Measurements from ENCODE around the gene YJEFN3. TPM values are rescaled to one million over a fixed set of nuclear protein-coding genes. Genes with fewer than 3 reads are reported as not detected.
A peak's percentile ranks its signal among the peaks of the same experiment; 100 is the strongest.

The YJEFN3 gene
- total and polyA plus RNA-seq, 2 of the 8 experiments (the other 6 are each of a cell fraction or from before 2014, with no cell fraction given): 5.7 to 9.4 TPM

DNA sequence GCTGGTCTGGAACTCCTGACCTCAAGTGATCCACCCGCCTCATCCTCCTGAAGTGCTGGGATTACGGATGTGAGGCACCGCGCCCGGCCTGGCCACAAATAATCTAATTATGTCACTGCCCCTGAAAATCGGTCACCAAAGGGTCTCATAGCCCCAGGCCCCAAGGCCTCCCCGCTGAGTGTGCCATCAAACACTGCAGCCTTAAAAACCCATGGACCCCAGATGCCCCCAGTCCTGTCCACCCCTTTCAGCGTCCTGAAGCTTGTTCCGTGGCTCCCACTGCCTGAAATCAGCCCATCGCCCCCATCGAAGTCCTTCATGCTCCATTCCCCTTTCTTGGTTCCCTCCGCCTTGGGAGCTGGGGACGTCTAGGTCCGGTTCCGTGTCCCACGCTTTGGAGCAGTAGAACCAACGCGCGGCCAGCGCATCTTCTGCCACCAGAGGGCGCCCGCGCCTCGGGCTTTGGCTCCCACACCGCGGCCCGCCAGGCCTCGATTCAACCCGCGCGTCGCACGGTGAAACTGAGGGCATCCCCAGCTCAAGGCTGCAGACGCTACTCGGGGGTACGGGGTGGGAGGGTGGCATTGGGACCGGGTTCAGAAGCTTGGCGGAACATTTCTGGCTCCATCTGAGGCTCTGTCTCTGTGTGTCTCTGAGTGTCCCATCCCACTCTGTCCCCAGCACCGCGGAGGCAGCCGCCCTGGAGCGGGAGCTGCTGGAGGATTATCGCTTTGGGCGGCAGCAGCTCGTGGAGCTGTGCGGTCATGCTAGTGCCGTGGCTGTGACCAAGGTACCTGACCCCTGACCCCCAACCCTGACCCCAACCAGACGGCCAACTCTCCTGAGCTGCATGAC is 3.5 kb downstream of the YJEFN3 start:
- Histone ChIP-seq H4K5ac (ENCODE audit: insufficient read length, low read depth, low read length) (peak overlapping the region; percentile 15), H3K56ac (replicated peaks; ENCODE audit: insufficient read length, low read depth, low read length) (no peak overlapping the region), H3K27ac (ENCODE audit: low read depth, low read length) (no peak overlapping the region), H3K4ac (replicated peaks; ENCODE audit: insufficient read length, low read depth, low read length) (peak overlapping the region; percentile 35), H3K4me1 (replicated peaks in 1 of 4; ENCODE audit: control insufficient read depth in 3 of 4, insufficient read depth in 4 of 4, low read length in 3 of 4) (peaks cover 0 to 3% (median 3%) of the 10 kb centered on the region in 4 experiments; a peak in 3 of 7 replicates), H2BK20ac (ENCODE audit: low read length) (no peak overlapping the region), H2AFZ (ENCODE audit: low read length) (no peak overlapping the region), H3K4me2 (ENCODE audit: insufficient read depth in 1 of 2, low read depth in 2 of 2, low read length in 2 of 2) (0 out of 4 replicates have a peak overlapping the region, but pooled peaks of 1 of the 2 experiments have one; percentile 35), H3K9ac (replicated peaks in 1 of 4; ENCODE audit: extremely low read depth in 1 of 4, low read depth in 3 of 4, low read length in 3 of 4) (no peak overlapping the region), H3K27me3 (replicated peaks in 1 of 4; ENCODE audit: control insufficient read depth in 3 of 4, extremely low read depth in 1 of 4, insufficient read depth in 3 of 4, low read length in 3 of 4) (no peaks in the 10 kb centered on the region; a peak in 1 of 7 replicates), H4K91ac (replicated peaks; ENCODE audit: insufficient read length, low read length) (no peak overlapping the region), H2BK120ac (replicated peaks; ENCODE audit: low read depth, low read length) (no peak overlapping the region), H3K23ac (ENCODE audit: insufficient read length) (no peak overlapping the region), H3K79me1 (ENCODE audit: low read depth, low read length) (no peaks in the 10 kb centered on the region), H3K9me3 (ENCODE audit: insufficient read depth in 2 of 2, low read depth in 1 of 2, low read length in 1 of 2) (no peaks in the 10 kb centered on the region), H4K20me1 (replicated peaks in 1 of 2; ENCODE audit: control insufficient read depth in 1 of 2, insufficient read depth in 2 of 2, low read length in 2 of 2) (peaks cover 3 to 22% of the 10 kb centered on the region in 2 experiments), H3K14ac (ENCODE audit: insufficient read length) (no peak overlapping the region), H4K8ac (ENCODE audit: extremely low read depth, insufficient read depth, low read length) (no peak overlapping the region), H3K18ac (ENCODE audit: extremely low read depth, low read length) (no peak overlapping the region), H2BK15ac (ENCODE audit: low read length) (no peak overlapping the region), H3K23me2 (ENCODE audit: low read depth, low read length) (no peaks in the 10 kb centered on the region), H2AK5ac (ENCODE audit: low read depth, low read length) (no peak overlapping the region), H3K4me3 (ENCODE audit: extremely low read depth in 1 of 4, insufficient read depth in 2 of 4, low read depth in 3 of 4, low read length in 4 of 4) (no peak overlapping the region), H2BK12ac (ENCODE audit: low read depth, low read length) (no peak overlapping the region; the same call in 1 of the 2 replicates), H3K36me3 (ENCODE audit: control insufficient read depth in 2 of 4, insufficient read depth in 4 of 4, low read length in 3 of 4) (peaks cover 0 to 17% (median 9%) of the 10 kb centered on the region in 4 experiments; a peak in 6 of 8 replicates), H3K79me2 (ENCODE audit: control insufficient read depth in 1 of 2, insufficient read depth in 2 of 2, low read length in 2 of 2) (no peaks in the 10 kb centered on the region), H2BK5ac (ENCODE audit: low read depth, low read length) (no peak overlapping the region)
- ChIA-PET POLR2A (ENCODE audit: partially characterized antibody) (interaction anchor here (0.7 to 3.5 kb wide), 19 partner anchors 8 to 112 kb away, joined by 3 to 17 read pairs (median 4); partner anchors contain the start of genes GMIP, LPAR2, NDUFA13 and TSSK6), CTCF (ENCODE audit: partially characterized antibody) (interaction anchor here (0.5 to 6.7 kb wide), 39 partner anchors 9 to 483 kb away, joined by 3 to 181 read pairs (median 4); partner anchors contain the start of genes GMIP, NDUFA13 and TSSK6)
- 39% methylated on average over 48 of the region's 48 CpGs; no CpG with 5 or more reads in 1 of the 2 experiments for WGBS, 2 experiments (ENCODE audit: extremely low coverage in 1 of 2, insufficient coverage in 1 of 2, insufficient read length in 1 of 2, insufficient replicate concordance in 2 of 2, low coverage in 1 of 2, low lambda C conversion rate in 2 of 2, missing lambda C conversion rate in 1 of 2)
- peak in 1 of 2 experiments; percentile 97 for DNase-seq (ENCODE audit: low read depth in 1 of 2, low spot score in 2 of 2)
- no peak for FAIRE-seq
- TF ChIP-seq GABPA (IDR thresholded peaks at IDR 0.05; ENCODE audit: borderline replicate concordance, insufficient read depth, low read length): peak; percentile 82; the same call in 1 of the 2 replicates
- TF ChIP-seq HDAC2 (IDR thresholded peaks at IDR 0.05; ENCODE audit: borderline replicate concordance in 1 of 2, low read depth in 2 of 2, low read length in 2 of 2): no peak
- no peak for TF ChIP-seq KDM5A (IDR thresholded peaks at IDR 0.05; ENCODE audit: low read length)
- TF ChIP-seq, protein P1, sequence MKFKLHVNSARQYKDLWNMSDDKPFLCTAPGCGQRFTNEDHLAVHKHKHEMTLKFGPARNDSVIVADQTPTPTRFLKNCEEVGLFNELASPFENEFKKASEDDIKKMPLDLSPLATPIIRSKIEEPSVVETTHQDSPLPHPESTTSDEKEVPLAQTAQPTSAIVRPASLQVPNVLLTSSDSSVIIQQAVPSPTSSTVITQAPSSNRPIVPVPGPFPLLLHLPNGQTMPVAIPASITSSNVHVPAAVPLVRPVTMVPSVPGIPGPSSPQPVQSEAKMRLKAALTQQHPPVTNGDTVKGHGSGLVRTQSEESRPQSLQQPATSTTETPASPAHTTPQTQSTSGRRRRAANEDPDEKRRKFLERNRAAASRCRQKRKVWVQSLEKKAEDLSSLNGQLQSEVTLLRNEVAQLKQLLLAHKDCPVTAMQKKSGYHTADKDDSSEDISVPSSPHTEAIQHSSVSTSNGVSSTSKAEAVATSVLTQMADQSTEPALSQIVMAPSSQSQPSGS (IDR thresholded peaks at IDR 0.05; ENCODE audit: low read length): no peak
- TF ChIP-seq POLR2A (IDR thresholded peaks at IDR 0.05; ENCODE audit: control extremely low read depth in 1 of 2, low read depth in 2 of 2, low read length in 2 of 2): 0 out of 3 replicates have a peak, but pooled peaks of 1 of the 2 experiments have one; percentile 21
- TF ChIP-seq SIN3A (conservative IDR thresholded peaks at IDR 0.05 in 1 of 2, IDR thresholded peaks at IDR 0.05 in 1 of 2; ENCODE audit: low read depth in 1 of 2, low read length in 2 of 2): 0 out of 4 replicates have a peak, but pooled peaks of 1 of the 2 experiments have one; percentile 37
- TF ChIP-seq SP1 (IDR thresholded peaks at IDR 0.05; ENCODE audit: low read depth, low read length): no peak

Measured in H1 (cell line).